ENCODE measurements around the gene ZFYVE26. TPM values are rescaled to one million over a fixed set of nuclear protein-coding genes. Genes with fewer than 3 reads are reported as not detected.

Gene ZFYVE26
- total RNA-seq, 1 donor = 37.6 TPM

DNA sequence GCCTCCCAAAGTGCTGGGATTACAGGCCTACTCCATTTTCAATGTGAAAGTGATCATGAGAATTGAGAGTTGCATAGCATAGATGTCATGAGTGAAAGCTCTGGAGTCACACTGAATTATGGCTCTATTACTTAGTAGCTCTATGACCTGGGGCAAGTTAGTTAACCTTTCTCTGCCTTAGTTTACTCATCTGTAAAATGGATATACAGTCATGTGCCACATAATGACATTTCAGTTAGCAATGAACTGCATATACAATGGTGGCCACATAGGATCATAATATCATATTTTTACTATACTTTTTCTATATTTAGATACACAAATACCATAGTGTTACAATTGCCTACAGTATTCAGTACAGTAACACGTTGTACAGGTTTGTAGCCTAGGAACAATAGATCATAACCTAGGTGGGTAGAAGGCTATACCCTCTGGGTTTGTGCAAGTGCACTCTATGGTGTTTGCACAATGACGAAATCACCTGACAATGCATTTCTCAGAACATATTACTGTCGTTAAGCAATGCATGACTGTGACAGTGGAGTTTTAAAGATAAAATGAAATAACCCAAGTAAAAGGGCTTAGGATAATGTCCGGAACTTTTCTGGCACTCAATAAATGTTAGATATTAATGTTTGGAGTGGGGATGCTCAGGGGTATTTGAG, 53.1 kb downstream of the ZFYVE26 start:
- no peak for DNase-seq (ENCODE audit: insufficient read length, low spot score, missing footprints)
- peaks cover 55% of the 10 kb centered on the region for H3K36me3 ChIP-seq (ENCODE audit: insufficient read depth, low read length)
- no peak overlapping the region for H3K27ac ChIP-seq (ENCODE audit: low read depth, low read length)
- no peaks in the 10 kb centered on the region for H4K20me1 ChIP-seq (ENCODE audit: insufficient read depth, low read length)
- no peaks in the 10 kb centered on the region for H3K27me3 ChIP-seq (ENCODE audit: insufficient read depth, low read length)
- no peaks in the 10 kb centered on the region for H3K4me1 ChIP-seq (ENCODE audit: insufficient read depth, low read length)
- no peak overlapping the region for H3K4me2 ChIP-seq (ENCODE audit: insufficient read depth, low read length)
- no peaks in the 10 kb centered on the region for H3K9me3 ChIP-seq (ENCODE audit: low read depth, low read length)
- H3K79me2 ChIP-seq (ENCODE audit: insufficient read depth, low read length) = no peaks in the 10 kb centered on the region
- TF ChIP-seq, protein P1, sequence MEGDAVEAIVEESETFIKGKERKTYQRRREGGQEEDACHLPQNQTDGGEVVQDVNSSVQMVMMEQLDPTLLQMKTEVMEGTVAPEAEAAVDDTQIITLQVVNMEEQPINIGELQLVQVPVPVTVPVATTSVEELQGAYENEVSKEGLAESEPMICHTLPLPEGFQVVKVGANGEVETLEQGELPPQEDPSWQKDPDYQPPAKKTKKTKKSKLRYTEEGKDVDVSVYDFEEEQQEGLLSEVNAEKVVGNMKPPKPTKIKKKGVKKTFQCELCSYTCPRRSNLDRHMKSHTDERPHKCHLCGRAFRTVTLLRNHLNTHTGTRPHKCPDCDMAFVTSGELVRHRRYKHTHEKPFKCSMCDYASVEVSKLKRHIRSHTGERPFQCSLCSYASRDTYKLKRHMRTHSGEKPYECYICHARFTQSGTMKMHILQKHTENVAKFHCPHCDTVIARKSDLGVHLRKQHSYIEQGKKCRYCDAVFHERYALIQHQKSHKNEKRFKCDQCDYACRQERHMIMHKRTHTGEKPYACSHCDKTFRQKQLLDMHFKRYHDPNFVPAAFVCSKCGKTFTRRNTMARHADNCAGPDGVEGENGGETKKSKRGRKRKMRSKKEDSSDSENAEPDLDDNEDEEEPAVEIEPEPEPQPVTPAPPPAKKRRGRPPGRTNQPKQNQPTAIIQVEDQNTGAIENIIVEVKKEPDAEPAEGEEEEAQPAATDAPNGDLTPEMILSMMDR (IDR thresholded peaks at IDR 0.05; ENCODE audit: extremely low read depth, low read depth, low read length) = no peak
- no peak overlapping the region for H3K4me3 ChIP-seq (ENCODE audit: insufficient read depth, low read length)
- H2AFZ ChIP-seq (ENCODE audit: low read length) = no peak overlapping the region

DNA sequence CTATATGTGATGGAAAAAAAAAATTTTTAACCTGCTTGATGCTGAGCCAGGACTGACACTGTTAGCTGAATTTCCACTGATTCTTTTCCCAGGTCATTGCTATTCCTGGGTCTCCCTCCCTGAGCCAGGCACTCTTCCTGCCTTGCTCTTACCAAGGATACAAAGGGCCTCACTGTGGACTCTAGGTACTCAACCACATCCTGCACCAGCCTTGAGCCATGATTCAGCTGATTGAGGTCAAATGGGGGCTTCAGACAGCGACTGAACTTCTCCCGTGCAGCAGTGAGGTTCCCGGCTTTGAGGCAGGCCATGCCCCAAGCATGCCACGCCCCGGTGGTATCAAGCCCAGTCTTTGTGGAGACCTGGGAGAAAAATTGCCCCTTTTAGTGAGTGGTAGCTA, 54.3 kb downstream of the ZFYVE26 start:
- H3K4me2 ChIP-seq (ENCODE audit: insufficient read depth, low read length) = no peak overlapping the region
- H3K9me3 ChIP-seq (ENCODE audit: low read depth, low read length) = no peaks in the 10 kb centered on the region
- H3K4me1 ChIP-seq (ENCODE audit: insufficient read depth, low read length) = no peaks in the 10 kb centered on the region
- H3K4me3 ChIP-seq (ENCODE audit: insufficient read depth, low read length) = no peak overlapping the region
- no peaks in the 10 kb centered on the region for H3K27me3 ChIP-seq (ENCODE audit: insufficient read depth, low read length)
- no peaks in the 10 kb centered on the region for H3K79me2 ChIP-seq (ENCODE audit: insufficient read depth, low read length)
- H2AFZ ChIP-seq (ENCODE audit: low read length) = no peak overlapping the region
- TF ChIP-seq, protein P1 (IDR thresholded peaks at IDR 0.05; ENCODE audit: extremely low read depth, low read depth, low read length) = no peak
- DNase-seq (ENCODE audit: insufficient read length, low spot score, missing footprints) = no peak
- no peaks in the 10 kb centered on the region for H4K20me1 ChIP-seq (ENCODE audit: insufficient read depth, low read length)
- H3K36me3 ChIP-seq (ENCODE audit: insufficient read depth, low read length) = peaks cover 49% of the 10 kb centered on the region
- no peak overlapping the region for H3K27ac ChIP-seq (ENCODE audit: low read depth, low read length)

DNA sequence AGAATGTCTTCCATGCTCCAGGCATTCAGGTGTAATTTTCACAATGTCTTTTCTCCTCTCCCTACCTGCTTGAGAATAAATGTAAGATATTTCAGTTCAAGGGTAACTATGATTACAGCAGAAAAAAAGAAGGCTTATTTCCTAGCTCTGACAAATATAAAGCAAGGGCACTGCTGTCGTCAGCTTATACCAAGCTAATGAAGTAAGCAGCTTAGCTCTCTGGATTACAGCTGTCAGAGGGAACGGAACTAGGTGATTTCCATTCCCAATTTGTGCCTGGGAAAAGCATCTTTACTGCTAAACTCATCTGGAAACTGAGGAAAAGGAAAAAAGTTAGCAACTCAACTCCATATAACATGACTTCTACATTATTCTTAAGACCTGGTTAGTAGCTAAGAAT, 56.5 kb downstream of the ZFYVE26 start:
- Histone ChIP-seq H3K27me3 (ENCODE audit: insufficient read depth, low read length) (no peaks in the 10 kb centered on the region), H3K4me2 (ENCODE audit: insufficient read depth, low read length) (no peak overlapping the region), H3K79me2 (ENCODE audit: insufficient read depth, low read length) (no peaks in the 10 kb centered on the region), H3K36me3 (ENCODE audit: insufficient read depth, low read length) (peaks cover 35% of the 10 kb centered on the region), H3K27ac (ENCODE audit: low read depth, low read length) (no peak overlapping the region), H4K20me1 (ENCODE audit: insufficient read depth, low read length) (no peaks in the 10 kb centered on the region), H3K4me1 (ENCODE audit: insufficient read depth, low read length) (no peaks in the 10 kb centered on the region), H2AFZ (ENCODE audit: low read length) (no peak overlapping the region), H3K9me3 (ENCODE audit: low read depth, low read length) (no peaks in the 10 kb centered on the region), H3K4me3 (ENCODE audit: insufficient read depth, low read length) (no peak overlapping the region)
- DNase-seq (ENCODE audit: insufficient read length, low spot score, missing footprints) = no peak
- TF ChIP-seq, protein P1 (IDR thresholded peaks at IDR 0.05; ENCODE audit: extremely low read depth, low read depth, low read length) = no peak

DNA sequence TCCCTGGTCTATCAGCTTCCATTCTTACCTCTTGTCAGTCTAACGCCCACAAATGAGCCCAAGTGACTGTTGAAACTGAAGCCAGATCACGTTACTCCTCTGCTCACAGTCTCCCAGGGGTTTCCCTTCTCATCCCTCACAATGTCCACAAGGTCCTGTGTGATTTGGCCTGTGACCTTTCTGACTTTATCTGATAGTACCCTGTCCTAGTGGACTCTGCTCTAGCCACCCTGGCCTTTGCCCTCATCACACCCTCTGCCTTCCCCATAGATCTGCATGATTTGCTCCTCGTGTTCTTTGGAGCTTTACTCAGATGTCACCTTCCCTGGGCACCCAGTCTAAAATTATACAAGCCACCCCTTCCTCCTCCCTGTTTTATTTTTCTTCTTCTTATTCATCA, 59.2 kb downstream of the ZFYVE26 start:
- no peak overlapping the region for H3K27ac ChIP-seq (ENCODE audit: low read depth, low read length)
- H3K4me3 ChIP-seq (ENCODE audit: insufficient read depth, low read length) = no peak overlapping the region
- H3K79me2 ChIP-seq (ENCODE audit: insufficient read depth, low read length) = no peaks in the 10 kb centered on the region
- no peaks in the 10 kb centered on the region for H4K20me1 ChIP-seq (ENCODE audit: insufficient read depth, low read length)
- H3K4me2 ChIP-seq (ENCODE audit: insufficient read depth, low read length) = no peak overlapping the region
- H3K36me3 ChIP-seq (ENCODE audit: insufficient read depth, low read length) = peaks cover 40% of the 10 kb centered on the region
- DNase-seq (ENCODE audit: insufficient read length, low spot score, missing footprints) = no peak
- H3K4me1 ChIP-seq (ENCODE audit: insufficient read depth, low read length) = no peaks in the 10 kb centered on the region
- no peak overlapping the region for H2AFZ ChIP-seq (ENCODE audit: low read length)
- H3K27me3 ChIP-seq (ENCODE audit: insufficient read depth, low read length) = no peaks in the 10 kb centered on the region
- no peaks in the 10 kb centered on the region for H3K9me3 ChIP-seq (ENCODE audit: low read depth, low read length)
- TF ChIP-seq, protein P1 (IDR thresholded peaks at IDR 0.05; ENCODE audit: extremely low read depth, low read depth, low read length) = no peak
